Panc1 (cell line): Measurements from ENCODE around the gene GPC6. TPM values are rescaled to one million over a fixed set of nuclear protein-coding genes. Genes with fewer than 3 reads are reported as not detected.

Experiments used
- ATAC-seq: fragments of 200-7000 bp; cut with Tn5 transposase; 2 replicates; pipeline ENCODE4 v1.9.1; 2020; ENCODE audit warnings: mild to moderate bottlenecking, moderate library complexity
- BruUV-seq: library from RNA; stranded (reverse); fragments of 400-500 nt; replicated peaks from 2 replicates; lab custom pipeline; 2021; lab: Mats Ljungman, UMichigan
- CTCF ChIA-PET: fragments of 300-600 bp; sonication (Branson Sonifier 250); formaldehyde crosslinking; loops from one replicate; lab custom pipeline; 2022; ENCODE audit warnings: antibody characterized with exemption; lab: Charles Lee
- POLR2A ChIA-PET: fragments of 300-600 bp; sonication (Branson Sonifier 250); formaldehyde crosslinking; loops from one replicate; lab custom pipeline; 2022; ENCODE audit warnings: antibody characterized with exemption; lab: Charles Lee
- DNase-seq: peaks from one replicate; pipeline ENCODE4 v3.0.0-alpha.2; 2010; ENCODE audit warnings: low read depth, low spot score
- H3K27ac ChIP-seq: 2 replicates; pipeline ENCODE4 v1.5.1; 2011; ENCODE audit warnings: mild to moderate bottlenecking, low read length, inconsistent platforms
- H3K27me3 ChIP-seq: fragments of 200-500 bp; sonication (Bioruptor generic); 2 replicates; pipeline ENCODE4 v1.6.0; 2014; ENCODE audit warnings: low read length, inconsistent platforms; ENCODE audit not compliant: control insufficient read depth, insufficient read depth
- H3K36me3 ChIP-seq: fragments of 200-500 bp; sonication (Bioruptor generic); 2 replicates; pipeline ENCODE4 v1.5.1; 2014; ENCODE audit warnings: inconsistent platforms, mild to moderate bottlenecking, low read length, moderate library complexity; ENCODE audit not compliant: control insufficient read depth, insufficient read depth
- H3K4me1 ChIP-seq: 2 replicates; pipeline ENCODE4 v1.5.1; 2011; ENCODE audit warnings: inconsistent platforms, mild to moderate bottlenecking, low read length, moderate library complexity; ENCODE audit not compliant: control insufficient read depth, insufficient read depth
- H3K4me3 ChIP-seq, 2 experiments: 2 replicates each; pipeline ENCODE4 v1.5.1; 2011 to 2012; ENCODE audit warnings: low read depth in 2 of 2, low read length in 2 of 2, mild to moderate bottlenecking in 2 of 2, inconsistent platforms in 1 of 2, moderate library complexity in 1 of 2
- H3K9me3 ChIP-seq: fragments of 200-500 bp; sonication (Bioruptor generic); 2 replicates; pipeline ENCODE4 v1.5.1; 2014; ENCODE audit warnings: low read depth, mild to moderate bottlenecking, inconsistent platforms, low read length, moderate library complexity; ENCODE audit not compliant: control insufficient read depth, insufficient read depth
- CTCF ChIP-seq: fragments of 450-650 bp; IDR thresholded peaks from 2 replicates; pipeline ENCODE4 v1.5.1; 2017; ENCODE audit warnings: mild to moderate bottlenecking
- POLR2AphosphoS5 ChIP-seq: IDR thresholded peaks from 2 replicates; pipeline ENCODE4 v1.6.1; 2012; ENCODE audit warnings: mild to moderate bottlenecking, low read depth, low read length, moderate library complexity
- REST ChIP-seq, 2 experiments: IDR thresholded peaks; 2 replicates each; pipeline ENCODE4 v1.6.1; 2011 to 2012; ENCODE audit warnings: low read depth in 2 of 2, control low read depth in 1 of 2, low read length in 1 of 2, mild to moderate bottlenecking in 1 of 2, moderate library complexity in 1 of 2; ENCODE audit not compliant: insufficient read depth in 1 of 2
- SIN3A ChIP-seq: IDR thresholded peaks from 2 replicates; pipeline ENCODE4 v1.6.1; 2012; ENCODE audit warnings: low read depth, mild to moderate bottlenecking, low read length, moderate library complexity, borderline replicate concordance; ENCODE audit not compliant: insufficient read depth
- TCF7L2 ChIP-seq: IDR thresholded peaks from 2 replicates; pipeline ENCODE4 v1.6.1; 2011; ENCODE audit warnings: mild to moderate bottlenecking, low read depth, low read length, inconsistent platforms
- in situ Hi-C: cut with HindIII; loops from 2 replicates; pipeline ENCODE4 v1.10.0; 2016; ENCODE audit warnings: low sequenced_read_pairs, low pct_unique_long_range_greater_than_20kb
- intact Hi-C: fragments of 100-400 bp; cut with micrococcal nuclease; formaldehyde crosslinking; loops from one replicate; pipeline ENCODE4 v1.10.0; 2022; ENCODE audit not compliant: unreplicated experiment
- total RNA-seq: library from RNA; stranded (reverse); gene quantifications from one replicate; pipeline ENCODE4 v1.2.1, GENCODE V29; 2021; ENCODE audit not compliant: unreplicated experiment

GPC6 gene
- total RNA-seq, 1 experiment from 2014 or later, result 4.8 TPM

GRCh38 chr13:94427313-94427953 is 1200.8 kb downstream of the GPC6 start:
- no peak for DNase-seq
- Histone ChIP-seq H3K4me3 (no peak overlapping the region), H3K36me3 (no peaks in the 10 kb centered on the region), H3K9me3 (no peaks in the 10 kb centered on the region), H3K27me3 (no peaks in the 10 kb centered on the region), H3K4me1 (no peaks in the 10 kb centered on the region), H3K27ac (no peak overlapping the region)
- ChIA-PET POLR2A (no interaction called here), CTCF (no interaction called here)
- BruUV-seq, result no TSS peak
- ATAC-seq, result 0 out of 2 replicates have a peak, but pooled peaks have one; percentile 58
- TF ChIP-seq POLR2AphosphoS5 (no peak), REST (IDR thresholded peaks at IDR 0.05; ENCODE audit: insufficient read depth in 1 of 2, low read depth in 2 of 2, low read length in 1 of 2) (no peak), TCF7L2 (no peak), SIN3A (no peak), CTCF (no peak)
- in situ Hi-C loops, result no loop called here
- intact Hi-C loops, result no loop called here

GRCh38 chr13:94431574-94431973 is 1205.0 kb downstream of the GPC6 start:
- POLR2A ChIA-PET, result no interaction called here
- TF ChIP-seq TCF7L2 (no peak), SIN3A (no peak), CTCF (no peak), REST (IDR thresholded peaks at IDR 0.05; ENCODE audit: insufficient read depth in 1 of 2, low read depth in 2 of 2, low read length in 1 of 2) (no peak), POLR2AphosphoS5 (no peak)
- DNase-seq (no peak), ATAC-seq (no peak)
- in situ Hi-C loops (no loop called here), intact Hi-C loops (loop anchor here (10.0 kb wide), 1 partner anchor 113 kb away; no protein-coding TSS in a partner anchor)
- no peaks in the 10 kb centered on the region for H3K9me3 ChIP-seq
- no peaks in the 10 kb centered on the region for H3K4me1 ChIP-seq
- no peak overlapping the region for H3K27ac ChIP-seq
- H3K36me3 ChIP-seq, result no peaks in the 10 kb centered on the region
- CTCF ChIA-PET, result no interaction called here
- no TSS peak for BruUV-seq
- no peaks in the 10 kb centered on the region for H3K27me3 ChIP-seq
- no peak overlapping the region for H3K4me3 ChIP-seq
